A549 (cell line): Measurements from ENCODE around the gene SEC61B. TPM values are rescaled to one million over a fixed set of nuclear protein-coding genes. Genes with fewer than 3 reads are reported as not detected.

Source experiments
- ATAC-seq, 2 experiments: fragments of 200-7000 bp in 1 of 2; fragments of >200 bp in 1 of 2; cut with Nextera tagmentation in 1 of 2; cut with Tn5 transposase in 1 of 2; 3 replicates each; pipeline versions ENCODE4 v1.8.0 to v1.9.1; 2018 to 2020; ENCODE audit warnings: mild to moderate bottlenecking in 1 of 2, moderate library complexity in 1 of 2
- CTCF ChIA-PET: fragments of 300-600 bp; sonication (Branson Sonifier 250); formaldehyde crosslinking; extraction: SDS; loops from one replicate; lab custom pipeline; 2021; ENCODE audit warnings: antibody characterized with exemption, inconsistent platforms; lab: Yijun Ruan, JAX
- POLR2A ChIA-PET: fragments of 350-600 bp; formaldehyde crosslinking; extraction: SDS; loops from one replicate; lab custom pipeline; 2021; ENCODE audit warnings: antibody characterized with exemption, inconsistent platforms; lab: Yijun Ruan, JAX
- DNase-seq, 2 experiments: peaks; one replicate each; pipeline versions ENCODE4 v3.0.0 to v3.0.0-alpha.2; 2011 to 2016; ENCODE audit warnings: low read depth in 1 of 2, low spot score in 1 of 2
- FAIRE-seq: peaks from 2 replicates; lab custom pipeline; 2011; peaks lifted over from hg19 to GRCh38; lab: Jason Lieb, UNC
- H3K27ac ChIP-seq, 2 experiments: fragments of >200 bp; sonication (Bioruptor Twin); formaldehyde crosslinking; 3 replicates each; pipeline ENCODE4 v1.5.1; 2016 to 2017
- H3K4me1 ChIP-seq: fragments of >200 bp; sonication (Bioruptor Twin); formaldehyde crosslinking; 3 replicates; pipeline ENCODE4 v1.6.1; 2016
- H3K4me2 ChIP-seq: fragments of >200 bp; sonication (Bioruptor Twin); formaldehyde crosslinking; 3 replicates; pipeline ENCODE4 v1.6.1; 2016
- H3K4me3 ChIP-seq: fragments of >200 bp; sonication (Bioruptor Twin); formaldehyde crosslinking; 3 replicates; pipeline ENCODE4 v1.5.1; 2016
- H3K9me3 ChIP-seq: fragments of >200 bp; sonication (Bioruptor Twin); formaldehyde crosslinking; 3 replicates; pipeline ENCODE4 v1.6.1; 2016
- ATOH8 ChIP-seq: fragments of 250-450 bp; sonication (Bioruptor Pico); IDR thresholded peaks from 2 replicates; pipeline ENCODE4 v1.5.0; 2020; ENCODE audit warnings: low read depth, mild to moderate bottlenecking, moderate library complexity
- BHLHE40 ChIP-seq: IDR thresholded peaks from 2 replicates; pipeline ENCODE4 v1.6.1; 2012; ENCODE audit warnings: low read depth, low read length, inconsistent platforms
- CBX8 ChIP-seq: fragments of 200-600 bp; sonication (generic); IDR thresholded peaks from 2 replicates; pipeline ENCODE4 v1.6.1; 2016
- CEBPB ChIP-seq, 2 experiments: fragments of >200 bp in 1 of 2; sonication (Bioruptor Twin) in 1 of 2; formaldehyde crosslinking in 1 of 2; IDR thresholded peaks; 2 replicates each; pipeline ENCODE4 v1.6.1; 2012 to 2016
- EHF ChIP-seq: fragments of 250-450 bp; sonication (Bioruptor Pico); IDR thresholded peaks from 2 replicates; pipeline ENCODE4 v1.5.0; 2020; ENCODE audit warnings: mild to moderate bottlenecking
- EHMT2 ChIP-seq: fragments of 200-600 bp; sonication (generic); IDR thresholded peaks from 2 replicates; pipeline ENCODE4 v1.6.1; 2016; ENCODE audit warnings: antibody characterized with exemption, low read depth, mild to moderate bottlenecking, moderate library complexity
- EP300 ChIP-seq, 2 experiments: fragments of >200 bp; sonication (Bioruptor Twin); formaldehyde crosslinking; IDR thresholded peaks; 2 replicates in 1 of 2; 3 replicates in 1 of 2; pipeline ENCODE4 v1.6.1; 2016 to 2017
- ESRRA ChIP-seq: fragments of 150-350 bp; IDR thresholded peaks from 2 replicates; pipeline ENCODE4 v1.6.1; 2014; ENCODE audit warnings: mild to moderate bottlenecking, low read length, borderline replicate concordance
- FOSB ChIP-seq: fragments of 250-450 bp; sonication (Bioruptor Pico); IDR thresholded peaks from 2 replicates; pipeline ENCODE4 v1.5.0; 2020; ENCODE audit warnings: mild to moderate bottlenecking, moderate library complexity
- FOXS1 ChIP-seq: fragments of 250-450 bp; sonication (Bioruptor Pico); IDR thresholded peaks from 2 replicates; pipeline ENCODE4 v1.5.0; 2020; ENCODE audit warnings: mild to moderate bottlenecking, moderate library complexity
- GATA3 ChIP-seq: IDR thresholded peaks from 2 replicates; pipeline ENCODE4 v1.6.1; 2012; ENCODE audit warnings: borderline replicate concordance
- HES2 ChIP-seq: fragments of >200 bp; sonication (Bioruptor Twin); formaldehyde crosslinking; IDR thresholded peaks from 2 replicates; pipeline ENCODE4 v1.6.1; 2016
- KDM1A ChIP-seq: fragments of 200-600 bp; sonication (generic); IDR thresholded peaks from 2 replicates; pipeline ENCODE4 v1.6.1; 2016; ENCODE audit warnings: low read depth, mild to moderate bottlenecking
- KDM5A ChIP-seq: fragments of 200-600 bp; sonication (generic); IDR thresholded peaks from 2 replicates; pipeline ENCODE4 v1.6.1; 2016; ENCODE audit warnings: antibody characterized with exemption, mild to moderate bottlenecking
- NPAS2 ChIP-seq: fragments of 250-450 bp; sonication (Bioruptor Pico); IDR thresholded peaks from 2 replicates; pipeline ENCODE4 v1.8.0; 2022; ENCODE audit warnings: mild to moderate bottlenecking, moderate library complexity, borderline replicate concordance
- NR3C1 ChIP-seq: fragments of >200 bp; sonication (Bioruptor Twin); formaldehyde crosslinking; IDR thresholded peaks from 3 replicates; pipeline ENCODE4 v1.6.1; 2017
- PHF8 ChIP-seq: fragments of 200-600 bp; sonication (generic); IDR thresholded peaks from 2 replicates; pipeline ENCODE4 v1.6.1; 2016; ENCODE audit warnings: low read depth, mild to moderate bottlenecking, antibody characterized with exemption, moderate library complexity, borderline replicate concordance
- POLR2AphosphoS2 ChIP-seq: conservative IDR thresholded peaks from 2 replicates; pipeline ENCODE4 v1.6.1; 2012; ENCODE audit warnings: low read length, improper control_type of control experiment, inconsistent platforms
- RAD21 ChIP-seq, 2 experiments: fragments of >200 bp in 1 of 2; sonication (Bioruptor Twin) in 1 of 2; formaldehyde crosslinking in 1 of 2; IDR thresholded peaks in 1 of 2; conservative IDR thresholded peaks in 1 of 2; 2 replicates in 1 of 2; 3 replicates in 1 of 2; pipeline ENCODE4 v1.6.1; 2012 to 2018; ENCODE audit warnings: inconsistent platforms in 1 of 2
- REST ChIP-seq: fragments of 200-600 bp; sonication (generic); IDR thresholded peaks from 2 replicates; pipeline ENCODE4 v1.6.1; 2016; ENCODE audit warnings: antibody characterized with exemption, mild to moderate bottlenecking, moderate library complexity
- RNF2 ChIP-seq: fragments of 200-600 bp; sonication (generic); IDR thresholded peaks from 2 replicates; pipeline ENCODE4 v1.6.1; 2016; ENCODE audit warnings: low read depth, mild to moderate bottlenecking, antibody characterized with exemption, moderate library complexity, borderline replicate concordance
- SMC3 ChIP-seq: fragments of >200 bp; sonication (Bioruptor Twin); formaldehyde crosslinking; IDR thresholded peaks from 3 replicates; pipeline ENCODE4 v1.6.1; 2018; ENCODE audit warnings: inconsistent platforms
- TP53 ChIP-seq: fragments of 250-450 bp; sonication (Bioruptor Pico); IDR thresholded peaks from 2 replicates; pipeline ENCODE4 v1.5.0; 2021; ENCODE audit warnings: mild to moderate bottlenecking, moderate library complexity
- ZC3H11A ChIP-seq: fragments of 450-650 bp; IDR thresholded peaks from 2 replicates; pipeline ENCODE4 v1.6.1; 2014; ENCODE audit warnings: antibody characterized with exemption, mild to moderate bottlenecking
- WGBS: methylation state at CpG from one replicate; pipeline ENCODE4 v1.1.6; 2017; ENCODE audit errors: missing lambda C conversion rate; 5-methylcytosine and 5-hydroxymethylcytosine counted together
- polyA plus RNA-seq, 4 experiments: library from polyadenylated mRNA; depleted of rRNA in 3 of 4; stranded (reverse); fragments of >200 nt; fragmentation: RNase III in 1 of 4; extraction: RNeasy Plus Mini Kit Qiagen cat#74134 plus additional on column Dnase treatment in 1 of 4; gene quantifications; 2 replicates in 3 of 4; 3 replicates in 1 of 4; pipeline ENCODE4 v1.2.3, GENCODE V29; 2011 to 2017
- TF ChIP-seq, protein P1 (sequence below): fragments of 250-450 bp; sonication (Bioruptor Pico); IDR thresholded peaks from 2 replicates; pipeline ENCODE4 v1.5.0; 2021; ENCODE audit warnings: mild to moderate bottlenecking, moderate library complexity, borderline replicate concordance
- TF ChIP-seq, protein P2 (sequence below): fragments of 150-350 bp; IDR thresholded peaks from 2 replicates; pipeline ENCODE4 v1.6.1; 2014; ENCODE audit warnings: low read depth, mild to moderate bottlenecking, low read length

The SEC61B gene
- polyA plus RNA-seq, 2 of the 4 experiments (the other 2 are of a cell fraction), result 194 to 275 TPM

GRCh38 chr9:99239341-99240060 is 17.4 kb downstream of the SEC61B start:
- Histone ChIP-seq H3K4me3 (no peak overlapping the region), H3K27ac (no peak overlapping the region), H3K4me1 (no peaks in the 10 kb centered on the region), H3K9me3 (no peaks in the 10 kb centered on the region), H3K4me2 (no peak overlapping the region)
- ATAC-seq (no peak), FAIRE-seq (no peak), DNase-seq (no peak)
- ChIA-PET CTCF (interaction anchor here (0.7 to 2.8 kb wide), 2 partner anchors 23 to 55 kb away, joined by 3 to 7 read pairs; no protein-coding TSS in a partner anchor), POLR2A (no interaction called here)
- 63% methylated on average over 6 of the region's 6 CpGs for WGBS
- no peak for TF ChIP-seq ATOH8 (CRISPR knock-in tag)
- TF ChIP-seq EP300 (IDR thresholded peaks at IDR 0.05), result no peak
- TF ChIP-seq GATA3, result no peak
- TF ChIP-seq KDM5A, result no peak
- no peak for TF ChIP-seq HES2
- TF ChIP-seq CBX8, result no peak
- TF ChIP-seq POLR2AphosphoS2, result no peak
- TF ChIP-seq PHF8, result no peak
- TF ChIP-seq RAD21 (conservative IDR thresholded peaks at IDR 0.05 in 1 of 2, IDR thresholded peaks at IDR 0.05 in 1 of 2), result no peak
- no peak for TF ChIP-seq EHMT2
- no peak for TF ChIP-seq FOXS1 (CRISPR knock-in tag)
- TF ChIP-seq NPAS2 (CRISPR knock-in tag), result no peak
- no peak for TF ChIP-seq KDM1A
- TF ChIP-seq, protein P1, sequence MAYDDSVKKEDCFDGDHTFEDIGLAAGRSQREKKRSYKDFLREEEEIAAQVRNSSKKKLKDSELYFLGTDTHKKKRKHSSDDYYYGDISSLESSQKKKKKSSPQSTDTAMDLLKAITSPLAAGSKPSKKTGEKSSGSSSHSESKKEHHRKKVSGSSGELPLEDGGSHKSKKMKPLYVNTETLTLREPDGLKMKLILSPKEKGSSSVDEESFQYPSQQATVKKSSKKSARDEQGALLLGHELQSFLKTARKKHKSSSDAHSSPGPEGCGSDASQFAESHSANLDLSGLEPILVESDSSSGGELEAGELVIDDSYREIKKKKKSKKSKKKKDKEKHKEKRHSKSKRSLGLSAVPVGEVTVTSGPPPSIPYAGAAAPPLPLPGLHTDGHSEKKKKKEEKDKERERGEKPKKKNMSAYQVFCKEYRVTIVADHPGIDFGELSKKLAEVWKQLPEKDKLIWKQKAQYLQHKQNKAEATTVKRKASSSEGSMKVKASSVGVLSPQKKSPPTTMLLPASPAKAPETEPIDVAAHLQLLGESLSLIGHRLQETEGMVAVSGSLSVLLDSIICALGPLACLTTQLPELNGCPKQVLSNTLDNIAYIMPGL, result no peak
- TF ChIP-seq EHF, result no peak
- no peak for TF ChIP-seq ESRRA
- TF ChIP-seq TP53 (CRISPR knock-in tag), result no peak

- POLR2A ChIA-PET, result no interaction called here
- no peak for DNase-seq
- ATAC-seq, result no peak
- Histone ChIP-seq H3K9me3 (no peaks in the 10 kb centered on the region), H3K27ac (no peak overlapping the region), H3K4me1 (no peaks in the 10 kb centered on the region), H3K4me3 (no peak overlapping the region), H3K4me2 (no peak overlapping the region)
- TF ChIP-seq POLR2AphosphoS2 (no peak), NR3C1 (no peak), FOSB (CRISPR knock-in tag) (no peak), REST (no peak), ZC3H11A (no peak), CEBPB (IDR thresholded peaks at IDR 0.05) (no peak), SMC3 (no peak), BHLHE40 (no peak), RNF2 (no peak)
- TF ChIP-seq, protein P2, sequence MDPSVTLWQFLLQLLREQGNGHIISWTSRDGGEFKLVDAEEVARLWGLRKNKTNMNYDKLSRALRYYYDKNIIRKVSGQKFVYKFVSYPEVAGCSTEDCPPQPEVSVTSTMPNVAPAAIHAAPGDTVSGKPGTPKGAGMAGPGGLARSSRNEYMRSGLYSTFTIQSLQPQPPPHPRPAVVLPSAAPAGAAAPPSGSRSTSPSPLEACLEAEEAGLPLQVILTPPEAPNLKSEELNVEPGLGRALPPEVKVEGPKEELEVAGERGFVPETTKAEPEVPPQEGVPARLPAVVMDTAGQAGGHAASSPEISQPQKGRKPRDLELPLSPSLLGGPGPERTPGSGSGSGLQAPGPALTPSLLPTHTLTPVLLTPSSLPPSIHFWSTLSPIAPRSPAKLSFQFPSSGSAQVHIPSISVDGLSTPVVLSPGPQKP, result no peak
- WGBS, result 78% methylated on average over 7 of the region's 7 CpGs
- CTCF ChIA-PET, result interaction anchor here (0.8 to 2.8 kb wide), 3 partner anchors 10 to 56 kb away, joined by 3 to 7 read pairs (median 4); no protein-coding TSS in a partner anchor
- no peak for FAIRE-seq
Measured at GRCh38 chr9:99241106-99241505, 19.0 kb downstream of the SEC61B start.
